Keratinocyte (primary cell): ENCODE data around the gene PABPN1L.

Experiments used
- EZH2 ChIP-seq: IDR thresholded peaks from one replicate; pipeline ENCODE4 v1.6.1; 2012; ENCODE audit warnings: inconsistent platforms, mild to moderate bottlenecking, low read length, moderate library complexity
- TF ChIP-seq, protein P1 (sequence below), 3 experiments: IDR thresholded peaks in 1 of 3; conservative IDR thresholded peaks in 1 of 3; optimal IDR thresholded peaks in 1 of 3; 2 replicates in 2 of 3; 3 replicates in 1 of 3; pipeline versions ENCODE3 to v1.5.1; 2011; ENCODE audit warnings: low read length in 3 of 3, mild to moderate bottlenecking in 3 of 3, moderate library complexity in 2 of 3, control low read depth in 1 of 3, inconsistent platforms in 1 of 3; ENCODE audit not compliant: insufficient read depth in 2 of 3; ENCODE audit errors: extremely low read depth in 1 of 3

DNA sequence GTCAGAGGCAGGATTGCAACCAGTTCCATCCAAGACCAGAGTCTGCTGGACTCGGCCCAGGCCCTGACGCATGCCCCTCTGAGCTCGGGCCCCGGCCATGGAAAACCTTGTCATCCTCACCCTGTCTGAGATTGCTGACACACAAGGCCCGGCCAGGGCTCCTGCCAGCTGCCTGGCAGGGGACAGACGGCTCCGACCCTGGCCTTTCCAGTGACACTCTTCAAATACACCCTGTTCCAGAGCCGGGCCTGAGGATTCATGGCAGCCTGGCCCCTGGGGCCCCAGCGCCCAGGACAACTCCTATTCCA, 3.2 kb upstream of the PABPN1L start:
- TF ChIP-seq, protein P1, sequence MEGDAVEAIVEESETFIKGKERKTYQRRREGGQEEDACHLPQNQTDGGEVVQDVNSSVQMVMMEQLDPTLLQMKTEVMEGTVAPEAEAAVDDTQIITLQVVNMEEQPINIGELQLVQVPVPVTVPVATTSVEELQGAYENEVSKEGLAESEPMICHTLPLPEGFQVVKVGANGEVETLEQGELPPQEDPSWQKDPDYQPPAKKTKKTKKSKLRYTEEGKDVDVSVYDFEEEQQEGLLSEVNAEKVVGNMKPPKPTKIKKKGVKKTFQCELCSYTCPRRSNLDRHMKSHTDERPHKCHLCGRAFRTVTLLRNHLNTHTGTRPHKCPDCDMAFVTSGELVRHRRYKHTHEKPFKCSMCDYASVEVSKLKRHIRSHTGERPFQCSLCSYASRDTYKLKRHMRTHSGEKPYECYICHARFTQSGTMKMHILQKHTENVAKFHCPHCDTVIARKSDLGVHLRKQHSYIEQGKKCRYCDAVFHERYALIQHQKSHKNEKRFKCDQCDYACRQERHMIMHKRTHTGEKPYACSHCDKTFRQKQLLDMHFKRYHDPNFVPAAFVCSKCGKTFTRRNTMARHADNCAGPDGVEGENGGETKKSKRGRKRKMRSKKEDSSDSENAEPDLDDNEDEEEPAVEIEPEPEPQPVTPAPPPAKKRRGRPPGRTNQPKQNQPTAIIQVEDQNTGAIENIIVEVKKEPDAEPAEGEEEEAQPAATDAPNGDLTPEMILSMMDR (optimal IDR thresholded peaks at IDR 0.05 in 1 of 3, IDR thresholded peaks at IDR 0.05 in 1 of 3, conservative IDR thresholded peaks at IDR 0.05 in 1 of 3; ENCODE audit: extremely low read depth in 1 of 3, insufficient read depth in 2 of 3, low read length in 3 of 3), result no peak
- no peak for TF ChIP-seq EZH2
